Measurements from ENCODE around the gene AAK1.

AAK1 gene

DNA sequence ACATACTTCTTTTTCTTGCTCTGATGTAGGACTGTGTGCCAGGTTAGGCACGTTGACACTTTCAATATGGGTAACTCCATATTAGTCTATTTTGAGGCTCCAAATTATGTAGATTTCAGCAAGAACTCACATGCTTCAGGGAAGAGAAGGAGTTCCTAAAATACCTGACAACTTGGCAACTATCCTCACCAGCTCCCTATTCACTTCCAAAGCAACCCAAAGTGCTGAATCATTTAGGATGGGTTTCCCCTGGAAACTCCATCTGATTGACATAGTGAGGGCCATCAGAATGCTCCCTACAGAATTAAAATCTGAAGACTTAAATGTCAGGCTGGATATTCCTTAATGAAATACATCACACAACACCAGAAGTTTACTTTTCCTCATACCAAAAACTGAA lies 173.8 kb downstream of the AAK1 start:
- Histone ChIP-seq H3K27ac (no peak overlapping the region), H3K9ac (no peak overlapping the region)
- TF ChIP-seq, protein P1, sequence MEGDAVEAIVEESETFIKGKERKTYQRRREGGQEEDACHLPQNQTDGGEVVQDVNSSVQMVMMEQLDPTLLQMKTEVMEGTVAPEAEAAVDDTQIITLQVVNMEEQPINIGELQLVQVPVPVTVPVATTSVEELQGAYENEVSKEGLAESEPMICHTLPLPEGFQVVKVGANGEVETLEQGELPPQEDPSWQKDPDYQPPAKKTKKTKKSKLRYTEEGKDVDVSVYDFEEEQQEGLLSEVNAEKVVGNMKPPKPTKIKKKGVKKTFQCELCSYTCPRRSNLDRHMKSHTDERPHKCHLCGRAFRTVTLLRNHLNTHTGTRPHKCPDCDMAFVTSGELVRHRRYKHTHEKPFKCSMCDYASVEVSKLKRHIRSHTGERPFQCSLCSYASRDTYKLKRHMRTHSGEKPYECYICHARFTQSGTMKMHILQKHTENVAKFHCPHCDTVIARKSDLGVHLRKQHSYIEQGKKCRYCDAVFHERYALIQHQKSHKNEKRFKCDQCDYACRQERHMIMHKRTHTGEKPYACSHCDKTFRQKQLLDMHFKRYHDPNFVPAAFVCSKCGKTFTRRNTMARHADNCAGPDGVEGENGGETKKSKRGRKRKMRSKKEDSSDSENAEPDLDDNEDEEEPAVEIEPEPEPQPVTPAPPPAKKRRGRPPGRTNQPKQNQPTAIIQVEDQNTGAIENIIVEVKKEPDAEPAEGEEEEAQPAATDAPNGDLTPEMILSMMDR (IDR thresholded peaks at IDR 0.05): no peak

DNA sequence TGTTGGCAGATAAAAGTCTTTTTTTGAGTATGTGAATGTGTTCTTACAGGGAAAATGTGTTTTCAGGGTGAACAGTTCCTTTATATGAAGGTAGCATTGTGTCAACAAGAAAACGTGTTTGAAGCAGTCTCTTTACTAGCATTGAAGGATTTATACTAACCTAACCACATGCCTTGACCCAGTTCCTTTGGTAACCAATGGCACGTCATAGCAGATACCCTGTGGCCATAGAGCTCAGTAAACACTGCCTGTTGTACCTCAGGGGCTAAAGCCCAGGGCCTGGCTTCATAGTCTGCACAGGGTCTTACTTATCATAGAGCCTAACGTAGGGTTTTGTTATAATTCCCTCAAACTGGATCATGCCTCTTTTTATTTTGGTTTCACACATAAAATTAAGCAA lies 174.2 kb downstream of the AAK1 start:
- Histone ChIP-seq H3K9ac (no peak overlapping the region), H3K9me3 (ENCODE audit: control insufficient read depth, low read length) (no peaks in the 10 kb centered on the region), H2AFZ (no peak overlapping the region), H3K4me1 (peaks cover 3% of the 10 kb centered on the region), H3K79me2 (no peaks in the 10 kb centered on the region), H3K4me2 (ENCODE audit: low read length) (no peak overlapping the region), H3K27ac (no peak overlapping the region), H3K36me3 (ENCODE audit: control insufficient read depth, insufficient read depth, low read length) (no peaks in the 10 kb centered on the region), H3K27me3 (ENCODE audit: control insufficient read depth, insufficient read depth, low read length) (no peaks in the 10 kb centered on the region), H3K4me3 (ENCODE audit: low read depth, low read length) (no peak overlapping the region)
- TF ChIP-seq, protein P1 (IDR thresholded peaks at IDR 0.05): no peak

More for the DNA sequence above, 173.8 kb downstream of the AAK1 start:
- Histone ChIP-seq H3K4me1 (peaks cover 2% of the 10 kb centered on the region), H3K79me2 (no peaks in the 10 kb centered on the region), H3K36me3 (ENCODE audit: control insufficient read depth, insufficient read depth, low read length) (no peaks in the 10 kb centered on the region), H3K27me3 (ENCODE audit: control insufficient read depth, insufficient read depth, low read length) (no peaks in the 10 kb centered on the region), H2AFZ (no peak overlapping the region), H3K4me3 (ENCODE audit: low read depth, low read length) (no peak overlapping the region), H3K4me2 (ENCODE audit: low read length) (no peak overlapping the region), H3K9me3 (ENCODE audit: control insufficient read depth, low read length) (no peaks in the 10 kb centered on the region)

DNA sequence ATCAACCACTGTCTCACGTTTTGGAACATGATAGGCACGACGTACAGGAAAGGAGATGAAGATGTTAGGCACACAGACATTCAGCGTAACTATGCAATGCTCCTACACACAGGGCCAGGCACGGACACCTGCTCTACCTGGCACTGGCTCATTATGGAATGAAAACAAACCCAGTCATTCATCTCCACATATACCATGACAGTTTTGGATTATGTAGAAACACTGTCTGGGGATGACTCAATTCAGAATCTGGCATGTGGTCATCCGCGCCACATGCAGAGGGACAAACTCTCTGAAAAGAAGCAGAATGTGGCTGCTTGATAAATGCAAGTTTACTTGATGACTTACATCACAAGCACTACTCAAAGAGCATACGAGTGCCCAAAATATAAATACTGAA lies 176.8 kb downstream of the AAK1 start:
- no peaks in the 10 kb centered on the region for H3K79me2 ChIP-seq
- H2AFZ ChIP-seq: no peak overlapping the region
- no peak overlapping the region for H3K4me2 ChIP-seq (ENCODE audit: low read length)
- H3K4me3 ChIP-seq (ENCODE audit: low read depth, low read length): no peak overlapping the region
- H3K27me3 ChIP-seq (ENCODE audit: control insufficient read depth, insufficient read depth, low read length): no peaks in the 10 kb centered on the region
- no peak overlapping the region for H3K9ac ChIP-seq
- TF ChIP-seq, protein P1 (IDR thresholded peaks at IDR 0.05): no peak
- peaks cover 3% of the 10 kb centered on the region for H3K4me1 ChIP-seq
- no peak overlapping the region for H3K27ac ChIP-seq
- H3K9me3 ChIP-seq (ENCODE audit: control insufficient read depth, low read length): no peaks in the 10 kb centered on the region
- H3K36me3 ChIP-seq (ENCODE audit: control insufficient read depth, insufficient read depth, low read length): no peaks in the 10 kb centered on the region

DNA sequence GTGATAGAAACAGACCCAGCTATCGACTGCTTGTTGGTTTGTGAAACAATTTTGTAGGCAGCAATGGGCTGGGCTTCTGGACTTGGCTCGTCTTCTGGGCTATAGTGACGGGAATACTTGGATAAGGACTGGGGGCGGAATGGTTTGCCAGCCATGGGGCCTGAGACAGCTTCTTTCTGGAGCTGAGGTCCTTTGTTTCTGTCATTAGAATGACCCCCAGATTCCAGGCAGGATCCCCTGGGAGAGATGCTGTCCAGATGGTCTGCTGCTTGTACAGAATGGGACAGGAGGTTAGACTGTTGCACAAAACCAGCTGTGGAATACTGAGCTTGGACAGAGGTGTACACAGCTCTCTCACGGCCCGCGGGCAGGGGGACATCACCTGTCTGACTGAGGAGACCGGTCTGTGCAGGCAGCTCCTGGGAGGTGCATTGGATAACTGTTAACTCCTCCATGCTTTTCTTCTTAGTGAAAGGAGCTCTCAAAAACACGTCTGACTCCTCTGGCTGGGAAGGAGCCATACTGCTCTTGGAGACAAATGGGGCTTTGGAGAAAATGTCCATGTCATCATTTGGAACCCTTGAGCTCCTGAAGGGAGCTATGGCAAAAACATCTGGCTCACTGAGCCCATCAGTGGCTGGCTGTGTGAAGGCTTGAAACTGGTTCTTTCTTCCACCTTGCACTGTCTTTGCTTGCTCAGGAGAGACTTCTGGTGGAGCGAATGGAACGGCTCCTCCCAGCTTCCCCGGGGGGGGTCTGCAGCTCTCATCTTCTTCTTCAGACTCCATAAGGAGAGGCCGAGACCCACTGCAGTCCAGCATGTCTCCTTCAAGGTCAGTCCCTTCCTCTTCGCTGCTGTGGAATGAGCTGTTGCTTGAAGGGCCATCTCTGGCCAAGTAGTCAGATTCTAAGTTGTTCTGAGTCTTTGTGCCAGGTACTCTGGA lies 177.8 kb downstream of the AAK1 start:
- TF ChIP-seq, protein P1 (IDR thresholded peaks at IDR 0.05): no peak
- Histone ChIP-seq H3K4me1 (peaks cover 7% of the 10 kb centered on the region), H3K9me3 (ENCODE audit: control insufficient read depth, low read length) (no peaks in the 10 kb centered on the region), H3K36me3 (ENCODE audit: control insufficient read depth, insufficient read depth, low read length) (no peaks in the 10 kb centered on the region), H3K79me2 (no peaks in the 10 kb centered on the region), H3K4me3 (ENCODE audit: low read depth, low read length) (no peak overlapping the region), H3K4me2 (ENCODE audit: low read length) (no peak overlapping the region), H2AFZ (no peak overlapping the region), H3K9ac (no peak overlapping the region), H3K27ac (no peak overlapping the region), H3K27me3 (ENCODE audit: control insufficient read depth, insufficient read depth, low read length) (no peaks in the 10 kb centered on the region)

Data from parathyroid adenoma (tissue), 2 donors.